GM10847 (cell line): ENCODE data around the gene TKFC.

Experiments
- POLR2A ChIP-seq: IDR thresholded peaks from 2 replicates; pipeline ENCODE4 v1.6.1; 2011; ENCODE audit not compliant: insufficient read length; ENCODE audit errors: extremely low read depth

Gene TKFC

GRCh38 chr11:61305417-61305816 is 27.6 kb upstream of the TKFC start:
- no peak for TF ChIP-seq POLR2A

GRCh38 chr11:61306221-61306620 is 26.8 kb upstream of the TKFC start:
- TF ChIP-seq POLR2A: no peak

DNA sequence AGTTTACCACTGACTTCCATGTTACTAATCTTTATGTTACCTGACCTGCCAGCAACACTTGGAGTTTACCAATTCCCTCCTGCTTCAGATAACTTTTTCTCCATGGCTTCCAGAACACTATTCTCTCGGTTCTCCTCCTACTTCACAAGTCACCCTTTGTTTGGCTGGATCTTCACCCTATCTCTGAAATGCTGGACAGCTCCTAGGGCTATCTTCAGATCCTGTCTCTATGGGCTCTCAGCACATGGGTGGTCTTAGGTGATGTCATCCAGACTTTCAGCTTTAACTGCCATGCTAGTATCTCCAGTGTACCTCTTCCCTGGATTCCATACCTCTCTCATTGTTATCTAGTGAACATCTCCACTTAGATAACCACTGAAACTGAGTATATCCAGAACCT is 25.7 kb upstream of the TKFC start:
- no peak for TF ChIP-seq POLR2A

- no peak for TF ChIP-seq POLR2A
These were observed 23.9 kb upstream of the TKFC start for GRCh38 chr11:61309141-61309540.

GRCh38 chr11:61309739-61310138 is 23.3 kb upstream of the TKFC start:
- TF ChIP-seq POLR2A: no peak

DNA sequence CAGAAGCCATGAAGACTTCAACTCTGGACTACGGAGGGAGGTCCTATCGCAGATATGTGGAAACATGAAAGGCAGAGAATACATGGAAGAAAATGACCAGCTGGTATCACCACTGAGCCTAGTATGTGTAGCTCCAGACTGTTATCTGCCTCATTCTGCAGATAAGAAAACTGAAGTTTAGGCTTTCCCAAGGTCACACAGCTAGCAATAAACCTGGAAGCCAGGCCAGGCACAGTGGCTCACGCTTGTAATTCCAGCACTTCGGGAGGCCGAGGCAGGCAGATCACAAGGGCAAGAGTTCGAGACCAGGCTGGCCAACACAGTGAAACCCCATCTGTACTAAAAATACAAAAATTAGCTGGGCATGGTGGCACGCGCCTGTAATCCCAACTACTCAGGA is 22.3 kb upstream of the TKFC start:
- TF ChIP-seq POLR2A: no peak

DNA sequence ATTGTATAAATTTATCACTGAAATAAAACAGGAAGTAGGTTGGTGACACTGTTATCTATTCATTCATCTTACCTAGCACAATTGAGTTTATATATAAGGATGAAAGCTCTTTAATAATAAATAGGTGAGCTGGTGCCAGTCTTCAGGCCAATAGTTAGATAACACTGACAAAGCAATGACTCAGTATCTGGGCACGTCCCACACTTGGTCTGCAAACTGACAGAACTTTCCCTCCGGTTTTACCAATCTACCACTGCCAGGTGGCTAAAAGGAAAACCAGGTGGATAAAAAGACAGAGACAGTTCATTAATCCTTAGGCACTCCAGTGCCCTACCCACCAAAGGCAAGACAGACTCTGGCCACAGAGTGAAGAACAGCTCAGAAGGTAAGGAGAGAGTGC is 17.8 kb upstream of the TKFC start:
- TF ChIP-seq POLR2A: no peak

DNA sequence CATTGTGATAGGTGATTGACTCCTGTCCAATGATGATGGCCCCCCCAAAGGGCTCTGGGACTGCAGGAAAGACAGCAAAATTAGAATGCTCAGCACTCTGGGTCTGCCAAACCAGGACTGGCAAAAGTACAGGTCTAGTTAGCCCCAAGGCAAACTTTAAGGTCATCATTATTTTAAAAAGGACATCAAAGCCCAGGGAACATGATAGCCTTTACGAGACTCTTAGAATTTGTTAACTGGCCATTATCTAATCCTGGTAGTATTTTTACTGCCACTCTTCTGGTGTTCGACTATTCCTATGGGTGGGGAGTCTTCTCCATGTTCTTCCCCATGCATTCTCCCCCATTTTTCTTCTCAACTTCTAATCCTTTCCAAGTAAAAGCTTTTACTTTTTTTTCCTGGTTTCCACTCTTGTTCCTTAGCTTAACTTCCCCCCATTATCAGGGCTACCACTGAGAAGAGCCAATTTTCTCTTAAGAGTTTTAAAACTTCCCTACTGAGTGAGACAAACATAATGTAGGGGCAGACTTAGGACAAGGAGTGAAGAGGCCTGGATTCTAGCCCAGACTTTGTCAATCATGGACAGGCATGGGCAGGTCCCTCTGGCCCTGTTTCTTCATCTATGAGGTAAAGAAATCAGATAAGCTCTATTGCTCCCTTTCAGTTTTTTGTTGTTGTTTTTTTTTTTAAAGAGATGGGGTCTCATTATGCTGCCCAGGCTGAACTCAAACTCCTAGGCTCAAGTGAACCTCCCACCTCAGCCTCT is 7.2 kb upstream of the TKFC start:
- TF ChIP-seq POLR2A: no peak

DNA sequence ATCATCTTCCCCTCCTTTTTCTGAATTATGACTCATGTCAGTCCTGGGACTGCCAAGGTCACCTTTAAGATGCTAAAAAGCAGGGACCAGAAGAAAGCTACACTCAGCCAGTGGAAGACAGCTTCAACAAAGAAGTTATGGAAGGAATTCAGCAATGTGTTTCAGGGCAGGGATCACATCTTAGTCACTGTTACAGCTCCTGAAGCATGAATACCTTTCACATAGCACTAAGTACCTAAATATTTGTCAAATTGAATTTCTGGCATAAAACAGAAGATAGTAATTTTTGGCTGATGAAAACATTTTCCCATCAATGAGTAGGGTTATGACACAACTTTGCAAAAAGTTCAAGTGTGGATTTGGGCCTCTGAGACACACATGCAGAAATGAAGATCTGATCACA is 5.4 kb upstream of the TKFC start:
- TF ChIP-seq POLR2A: no peak

DNA sequence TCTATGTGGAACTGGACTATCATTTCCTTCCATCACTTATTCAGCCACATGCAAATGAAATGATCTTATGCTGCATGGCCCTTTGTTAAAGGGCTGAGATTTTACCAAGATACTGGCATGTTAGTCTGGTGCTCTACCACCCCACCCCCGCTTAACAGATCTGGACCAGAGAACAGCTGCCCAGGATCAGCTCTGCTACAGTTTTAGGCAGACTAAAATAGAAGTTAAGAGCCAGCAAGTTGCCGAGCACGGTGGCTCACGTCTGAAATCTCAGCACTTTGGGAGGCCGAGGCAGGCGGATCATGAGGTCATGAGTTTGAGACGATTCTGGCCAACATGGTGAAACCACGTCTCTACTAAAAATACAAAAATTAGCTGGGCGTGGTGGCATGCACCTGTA is 4.7 kb upstream of the TKFC start:
- TF ChIP-seq POLR2A: no peak

- no peak for TF ChIP-seq POLR2A
These were observed 3.2 kb upstream of the TKFC start for GRCh38 chr11:61329871-61330270.

DNA sequence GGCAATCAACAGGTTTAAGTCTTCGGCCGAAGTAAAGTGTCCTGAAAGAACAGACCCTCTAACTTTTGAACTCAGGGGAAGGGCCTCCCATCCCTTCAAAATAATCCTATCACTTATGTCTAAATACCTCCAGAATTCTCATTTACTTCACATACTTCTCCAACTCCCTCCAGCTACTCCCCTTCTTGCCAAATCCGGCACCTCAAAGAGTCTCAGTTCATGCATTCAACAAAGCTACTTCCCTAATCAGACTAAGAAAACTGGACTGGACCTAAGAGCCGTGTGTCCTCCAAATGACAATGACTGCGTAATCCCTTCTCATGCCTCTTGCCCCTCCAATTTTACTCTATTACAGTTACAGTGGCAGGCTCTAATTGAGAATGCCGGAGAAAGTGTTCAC is 1.4 kb upstream of the TKFC start:
- TF ChIP-seq POLR2A: no peak

GRCh38 chr11:61332281-61332796 is 689 bp upstream of the TKFC start:
- no peak for TF ChIP-seq POLR2A

DNA sequence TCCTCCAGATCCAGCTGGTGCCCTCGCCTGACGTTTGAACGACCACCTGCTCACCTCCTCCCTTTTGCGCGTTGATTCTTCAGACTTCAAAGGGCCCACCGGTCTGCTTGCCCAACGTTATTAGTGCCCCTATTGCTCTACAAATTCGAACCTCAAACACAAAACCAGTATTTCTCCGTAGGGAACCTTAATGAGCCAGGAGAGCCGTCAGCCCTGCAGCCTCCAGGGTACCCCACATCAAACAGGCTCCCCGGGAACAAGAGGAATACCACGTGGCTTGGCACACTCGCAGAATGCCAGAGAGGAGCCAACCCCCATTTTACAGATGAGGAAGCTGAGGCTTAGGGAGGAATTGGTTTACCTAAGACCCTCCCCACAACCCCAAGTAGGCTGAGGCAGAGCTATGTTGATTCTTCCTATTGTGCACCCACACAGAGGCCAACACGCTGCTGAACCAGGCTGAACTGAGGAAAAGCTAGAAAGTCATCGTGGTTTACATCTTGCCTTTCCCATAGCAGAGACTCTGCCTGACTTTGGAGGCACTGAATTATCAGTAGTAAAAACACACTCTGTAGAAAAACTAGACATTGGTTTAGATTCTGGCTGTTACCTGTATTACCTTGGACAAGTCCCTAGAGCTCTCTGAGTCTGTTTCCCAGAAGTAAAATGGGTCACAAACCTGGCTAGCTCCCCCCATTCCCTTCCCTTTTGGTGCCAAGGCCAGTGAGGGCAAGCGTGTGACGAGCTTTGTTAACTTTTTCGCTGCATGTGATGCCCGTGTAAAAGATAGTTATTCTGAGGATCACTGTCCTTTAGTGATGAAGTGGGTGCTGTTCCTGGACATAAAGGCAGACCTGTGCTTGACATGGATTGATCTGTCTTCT is 764 bp downstream of the TKFC start:
- TF ChIP-seq POLR2A: no peak

DNA sequence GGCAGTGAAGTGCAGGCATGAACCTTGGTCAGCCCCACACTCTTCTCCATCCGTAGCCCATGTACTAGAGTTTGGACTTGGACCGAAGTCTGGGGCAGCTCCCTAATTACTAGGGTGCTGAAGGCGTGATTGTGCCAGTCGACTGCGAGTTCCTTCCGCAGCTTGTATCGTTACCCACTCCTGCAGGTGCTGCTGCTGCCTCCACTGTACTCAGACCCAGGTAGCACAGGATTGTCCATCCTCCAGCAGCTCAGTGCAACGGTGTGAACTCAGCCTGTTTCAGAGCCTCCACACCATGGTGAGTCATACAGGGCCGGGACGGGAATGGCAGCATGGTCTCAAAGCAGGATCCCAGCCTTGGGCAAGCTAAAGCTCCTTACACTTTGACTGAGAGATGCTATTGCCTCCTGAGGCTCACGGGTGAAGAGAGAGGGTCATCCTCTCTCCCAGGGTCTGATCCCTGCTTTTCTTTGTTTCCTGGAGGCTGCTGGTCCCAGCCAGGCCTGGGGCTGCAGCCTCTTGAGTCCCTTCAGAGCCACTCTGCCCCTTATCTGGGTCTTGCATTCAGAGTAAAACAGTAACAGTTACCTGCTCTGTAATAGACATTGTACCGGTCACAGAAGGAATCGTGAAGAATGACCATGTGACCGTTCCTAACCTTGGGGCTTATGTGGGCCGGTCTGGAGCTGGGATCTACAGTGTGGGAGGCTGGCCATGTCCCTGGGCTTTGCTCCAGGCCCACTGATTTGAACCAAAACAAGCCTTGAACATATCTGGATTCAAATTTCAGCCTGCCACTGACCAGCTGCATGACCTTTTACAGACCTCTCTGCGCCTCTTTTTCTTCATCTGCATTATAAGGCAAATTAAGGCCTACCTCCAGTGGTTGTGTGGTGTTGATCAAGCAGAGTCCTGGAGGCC is 1.7 kb downstream of the TKFC start:
- TF ChIP-seq POLR2A: no peak
